ENCODE data around the gene GCC2.
A peak's percentile ranks its signal among the peaks of the same experiment; 100 is the strongest.
"Not testable (repeated sequence)": the region's sequence is repeated elsewhere in the genome, so short reads cannot be mapped to it uniquely, and the experiment has no call there.

Gene GCC2

GRCh38 chr2:108448678-108449409 is at the start of gene GCC2:
Gene GCC2, plus strand, starts transcription at chr2:108449206. Its CDS starts 69 bp downstream, at chr2:108449275.
- peak; percentile 99 for DNase-seq

GRCh38 chr2:108399479-108399878 is 49.5 kb upstream of the GCC2 start:
- DNase-seq, result no peak

- no peak for DNase-seq
Measured at GRCh38 chr2:108401800-108402199, 47.2 kb upstream of the GCC2 start.

- DNase-seq, result peak; percentile 96
Measured at GRCh38 chr2:108403494-108403893, 45.5 kb upstream of the GCC2 start.

- no peak for DNase-seq
Measured at GRCh38 chr2:108404784-108405397, 44.1 kb upstream of the GCC2 start.

GRCh38 chr2:108407864-108408729 is 40.9 kb upstream of the GCC2 start:
- no peak for DNase-seq

GRCh38 chr2:108409768-108410167 is 39.2 kb upstream of the GCC2 start:
- DNase-seq, result no peak

- peak; percentile 61 for DNase-seq
Measured at GRCh38 chr2:108412995-108413710, 35.9 kb upstream of the GCC2 start.

- no peak for DNase-seq
Measured at GRCh38 chr2:108413711-108414095, 35.3 kb upstream of the GCC2 start.

GRCh38 chr2:108414256-108414876 is 34.6 kb upstream of the GCC2 start:
- DNase-seq, result no peak

GRCh38 chr2:108414945-108415344 is 34.1 kb upstream of the GCC2 start:
- DNase-seq, result no peak

- DNase-seq, result peak; percentile 59
Measured at GRCh38 chr2:108417254-108417653, 31.8 kb upstream of the GCC2 start.

- no peak for DNase-seq
Measured at GRCh38 chr2:108418416-108418815, 30.6 kb upstream of the GCC2 start.

- DNase-seq, result no peak
Measured at GRCh38 chr2:108423067-108423466, 25.9 kb upstream of the GCC2 start.

- DNase-seq, result no peak
Measured at GRCh38 chr2:108423502-108424251, 25.3 kb upstream of the GCC2 start.

GRCh38 chr2:108428286-108429009 is 20.6 kb upstream of the GCC2 start:
- DNase-seq, result no peak

GRCh38 chr2:108435578-108435977 is 13.4 kb upstream of the GCC2 start:
- not testable (repeated sequence) for DNase-seq

GRCh38 chr2:108436976-108437375 is 12.0 kb upstream of the GCC2 start:
- no peak for DNase-seq

GRCh38 chr2:108441712-108442111 is 7.3 kb upstream of the GCC2 start:
- DNase-seq, result no peak

GRCh38 chr2:108444941-108445840 is 3.8 kb upstream of the GCC2 start:
- DNase-seq, result peak; percentile 86

All from islet precursor cell (in vitro differentiated cells).